HG02623 (cell line): ENCODE results near the gene SLC16A5.
"Not testable (repeated sequence)": the region's sequence is repeated elsewhere in the genome, so short reads cannot be mapped to it uniquely, and the experiment has no call there.

ENCODE experiments used
- ATAC-seq: cut with Tn5 transposase; IDR thresholded peaks from one replicate; pipeline ENCODE4 v1.9.1; 2021; ENCODE audit warnings: moderate library complexity; ENCODE audit not compliant: unreplicated experiment

Gene SLC16A5, protein sequence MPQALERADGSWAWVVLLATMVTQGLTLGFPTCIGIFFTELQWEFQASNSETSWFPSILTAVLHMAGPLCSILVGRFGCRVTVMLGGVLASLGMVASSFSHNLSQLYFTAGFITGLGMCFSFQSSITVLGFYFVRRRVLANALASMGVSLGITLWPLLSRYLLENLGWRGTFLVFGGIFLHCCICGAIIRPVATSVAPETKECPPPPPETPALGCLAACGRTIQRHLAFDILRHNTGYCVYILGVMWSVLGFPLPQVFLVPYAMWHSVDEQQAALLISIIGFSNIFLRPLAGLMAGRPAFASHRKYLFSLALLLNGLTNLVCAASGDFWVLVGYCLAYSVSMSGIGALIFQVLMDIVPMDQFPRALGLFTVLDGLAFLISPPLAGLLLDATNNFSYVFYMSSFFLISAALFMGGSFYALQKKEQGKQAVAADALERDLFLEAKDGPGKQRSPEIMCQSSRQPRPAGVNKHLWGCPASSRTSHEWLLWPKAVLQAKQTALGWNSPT

DNA sequence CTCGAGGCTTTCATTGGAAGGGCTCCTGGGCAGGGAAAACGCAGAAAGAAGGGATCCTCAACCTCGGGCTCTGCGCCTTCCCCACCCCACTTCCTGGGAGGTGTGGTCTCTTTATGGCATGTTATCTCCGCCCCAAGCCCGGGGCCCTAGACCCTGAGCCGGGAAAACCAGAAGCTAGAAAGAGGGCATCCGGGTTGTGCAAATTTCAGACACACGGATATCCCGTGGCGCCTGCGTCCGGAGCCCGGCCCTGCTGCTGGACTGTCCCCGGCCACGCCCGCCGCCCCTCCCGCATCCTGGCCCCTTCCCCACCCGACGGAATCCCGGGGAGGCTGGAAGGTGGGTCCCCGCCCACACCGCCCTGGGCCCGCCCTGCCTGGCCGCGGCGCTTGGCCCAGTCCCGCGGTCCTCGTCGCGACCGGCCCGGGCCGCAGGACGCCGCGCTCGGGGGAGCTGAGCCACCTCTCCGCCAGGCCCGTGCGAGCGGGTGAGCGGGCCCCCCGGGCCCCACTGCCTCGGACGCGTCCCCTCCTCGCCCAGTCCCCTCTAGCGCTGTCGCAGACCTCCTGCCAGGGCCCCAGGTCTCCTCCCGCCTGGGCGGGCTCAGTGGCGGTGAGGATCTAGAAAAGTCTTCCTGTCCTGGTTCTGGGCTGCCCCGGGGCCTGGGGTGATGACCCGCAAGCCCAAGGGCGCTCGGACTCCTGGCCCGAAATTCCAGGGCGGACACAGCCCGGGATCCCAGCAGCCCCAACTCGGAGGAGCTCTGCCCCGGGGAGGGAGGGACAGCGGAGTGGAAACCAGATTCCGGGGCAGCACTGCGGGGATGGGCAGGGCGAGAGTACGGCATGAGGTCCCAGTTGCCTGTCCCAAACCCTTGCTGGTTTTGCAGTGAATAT lies at the start of gene SLC16A5:
Gene SLC16A5, plus strand, starts transcription at position 397 of the 896 bp plus-strand sequence. CDS start 5,683 bp downstream, outside the sequence.
- no peak for ATAC-seq

DNA sequence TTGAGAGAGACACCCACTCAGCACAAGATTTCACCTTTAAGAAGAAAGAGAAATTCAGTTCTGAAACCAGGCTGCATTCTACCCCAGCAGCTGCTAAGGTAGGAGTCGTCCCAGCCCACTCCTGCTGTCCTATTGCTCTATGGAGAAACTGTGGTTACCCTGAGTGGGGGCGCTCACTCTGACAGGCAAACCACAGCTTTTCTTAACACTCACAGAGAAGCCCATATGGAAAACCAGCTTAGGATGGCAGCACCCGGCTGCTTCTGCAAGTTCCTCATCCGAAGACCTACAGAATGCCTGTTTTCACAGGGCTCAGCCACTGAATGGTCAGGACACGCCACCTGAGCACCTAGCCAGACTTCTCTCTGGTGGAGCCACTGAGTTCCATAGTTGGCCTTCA lies 48.5 kb upstream of the SLC16A5 start:
- ATAC-seq: no peak

DNA sequence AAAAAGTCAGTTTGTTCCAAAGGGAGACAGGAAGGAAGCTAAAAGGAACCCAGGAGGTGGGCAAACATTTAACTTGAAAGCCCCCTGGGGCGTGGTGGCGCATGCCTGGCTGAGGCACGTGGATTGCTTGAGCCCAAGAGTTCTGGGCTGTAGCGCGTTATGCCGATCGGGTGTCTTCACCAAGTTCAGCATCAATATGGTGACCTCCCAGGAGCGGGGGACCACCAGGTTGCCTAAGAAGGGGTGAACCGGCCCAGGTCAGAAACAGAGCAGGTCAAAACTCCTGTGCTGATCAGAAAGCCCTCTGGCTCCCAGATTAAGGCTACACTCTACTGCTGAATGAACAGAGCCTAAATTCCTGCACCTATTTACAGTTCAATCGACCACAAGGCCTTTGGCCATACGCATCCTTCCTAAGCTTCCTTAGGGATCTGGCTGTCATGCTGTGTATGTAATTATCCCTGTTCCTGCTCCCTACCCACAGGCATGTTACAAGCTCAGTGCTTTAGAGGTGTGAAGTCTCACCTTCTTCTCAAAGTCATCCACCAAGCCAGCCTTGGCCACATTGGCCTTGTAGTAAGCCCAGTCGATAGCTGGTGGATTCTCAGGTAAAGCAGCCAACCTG lies 46.0 kb upstream of the SLC16A5 start:
- ATAC-seq: no peak

DNA sequence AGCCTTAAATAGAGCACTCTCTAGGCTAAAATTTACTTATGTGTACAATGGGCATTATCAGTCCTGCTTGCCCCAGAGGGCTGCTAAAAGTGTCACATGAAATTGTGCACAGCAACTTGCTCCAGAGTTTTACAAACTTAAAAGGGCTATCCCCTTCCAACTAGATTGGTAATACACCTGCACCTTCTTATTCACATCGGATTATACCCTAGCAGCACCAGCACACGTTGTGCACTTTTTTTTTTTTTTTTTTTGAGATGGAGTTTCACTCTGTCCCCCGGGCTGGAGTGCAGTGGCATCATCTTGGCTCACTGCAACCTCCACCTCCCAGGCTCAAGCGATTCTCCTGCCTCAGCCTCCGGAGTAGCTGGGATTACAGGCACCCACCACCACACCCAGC lies 44.0 kb upstream of the SLC16A5 start:
- ATAC-seq: not testable (repeated sequence)

DNA sequence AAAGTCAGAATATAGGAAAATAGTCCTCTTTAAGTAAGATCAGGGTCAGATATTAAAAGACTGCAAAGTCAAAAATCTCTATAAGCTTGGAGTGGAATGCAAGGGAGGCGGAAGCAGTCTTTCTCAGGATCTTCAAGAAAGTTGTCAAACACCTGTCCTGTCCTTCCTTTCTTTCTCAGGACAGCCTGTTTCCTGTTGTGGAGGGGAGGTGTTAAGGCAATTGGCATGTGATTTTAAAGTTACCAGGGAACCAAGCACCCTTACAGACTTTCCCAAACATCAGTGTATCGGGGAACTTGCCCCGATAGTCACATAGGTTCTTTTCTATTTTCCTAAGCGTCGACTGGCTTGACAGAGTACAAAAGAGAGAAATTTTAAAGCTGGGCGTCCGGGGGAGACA lies 43.0 kb upstream of the SLC16A5 start:
- no peak for ATAC-seq

DNA sequence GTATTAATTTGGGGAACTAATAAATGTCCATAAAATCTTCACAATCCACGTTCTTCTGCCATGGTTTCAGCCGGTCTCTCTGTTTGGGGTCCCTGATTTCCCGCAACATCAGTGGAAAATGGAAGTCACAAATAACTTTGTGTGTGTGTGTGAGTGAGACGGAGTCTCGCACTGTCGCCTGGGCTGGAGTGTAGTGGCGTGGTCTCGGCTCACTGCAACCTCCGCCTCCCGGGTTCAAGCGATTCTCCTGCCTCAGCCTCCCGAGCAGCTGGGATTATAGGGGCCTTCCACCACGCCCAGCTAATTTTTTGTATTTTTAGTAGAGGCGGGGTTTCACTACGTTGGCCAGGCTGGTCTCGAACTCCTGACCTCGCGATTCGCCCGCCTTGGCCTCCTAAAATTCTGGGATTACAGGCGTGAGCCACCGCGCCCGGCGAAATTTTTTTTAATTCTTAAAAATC lies 41.8 kb upstream of the SLC16A5 start:
- ATAC-seq: not testable (repeated sequence)

DNA sequence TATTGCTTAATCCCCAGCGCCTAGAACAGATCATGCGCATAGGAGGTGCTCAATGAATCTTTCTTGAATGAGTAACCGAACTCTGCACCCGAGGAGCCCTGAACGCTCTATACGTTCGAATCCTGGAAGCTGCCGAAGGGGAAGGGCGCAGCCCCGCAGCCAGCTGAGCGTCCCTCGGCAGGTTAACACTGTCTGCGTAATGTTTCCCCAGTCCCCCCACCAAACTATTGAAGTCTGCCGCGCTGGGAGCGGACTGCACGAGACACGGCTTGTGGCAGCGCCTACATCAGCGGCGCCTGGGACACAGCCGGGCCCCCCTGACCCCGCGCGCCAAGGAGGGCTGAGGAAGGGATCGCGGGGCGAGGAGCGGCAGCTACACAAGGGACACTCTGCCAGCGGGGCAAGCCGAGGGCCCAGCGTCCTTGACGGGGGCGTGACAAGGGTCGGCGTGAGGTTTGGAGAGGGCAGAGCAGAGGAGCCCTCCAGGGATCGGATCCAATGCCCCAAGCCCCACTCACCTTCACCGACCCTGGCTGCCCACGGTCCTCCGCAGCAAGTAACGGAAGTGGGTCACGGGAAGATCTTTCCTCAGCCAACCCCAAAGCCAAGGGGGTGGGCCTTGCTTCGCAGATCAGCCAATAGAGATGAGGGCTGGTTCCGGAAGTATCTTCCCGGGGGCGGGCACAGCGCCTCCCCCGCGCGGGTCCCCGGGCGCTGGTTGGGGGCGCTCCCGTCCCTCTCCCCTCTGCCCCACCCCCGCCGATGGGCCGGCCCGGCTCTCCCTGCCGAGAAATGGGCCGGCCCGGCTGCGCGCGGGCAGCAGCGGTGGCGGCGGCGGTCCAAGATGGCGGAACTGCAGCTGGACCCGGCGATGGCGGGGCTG lies 41.1 kb upstream of the SLC16A5 start, which contains the start of the genes ATP5PD and KCTD2:
Gene ATP5PD, minus strand, starts transcription at position 563 of the 883 bp plus-strand sequence. CDS start 4,319 bp downstream, outside the sequence.
Gene KCTD2, plus strand, starts transcription at position 819 of the 883 bp plus-strand sequence. Its CDS starts 26 bp downstream, at position 845.
- ATAC-seq: peak; percentile 94

DNA sequence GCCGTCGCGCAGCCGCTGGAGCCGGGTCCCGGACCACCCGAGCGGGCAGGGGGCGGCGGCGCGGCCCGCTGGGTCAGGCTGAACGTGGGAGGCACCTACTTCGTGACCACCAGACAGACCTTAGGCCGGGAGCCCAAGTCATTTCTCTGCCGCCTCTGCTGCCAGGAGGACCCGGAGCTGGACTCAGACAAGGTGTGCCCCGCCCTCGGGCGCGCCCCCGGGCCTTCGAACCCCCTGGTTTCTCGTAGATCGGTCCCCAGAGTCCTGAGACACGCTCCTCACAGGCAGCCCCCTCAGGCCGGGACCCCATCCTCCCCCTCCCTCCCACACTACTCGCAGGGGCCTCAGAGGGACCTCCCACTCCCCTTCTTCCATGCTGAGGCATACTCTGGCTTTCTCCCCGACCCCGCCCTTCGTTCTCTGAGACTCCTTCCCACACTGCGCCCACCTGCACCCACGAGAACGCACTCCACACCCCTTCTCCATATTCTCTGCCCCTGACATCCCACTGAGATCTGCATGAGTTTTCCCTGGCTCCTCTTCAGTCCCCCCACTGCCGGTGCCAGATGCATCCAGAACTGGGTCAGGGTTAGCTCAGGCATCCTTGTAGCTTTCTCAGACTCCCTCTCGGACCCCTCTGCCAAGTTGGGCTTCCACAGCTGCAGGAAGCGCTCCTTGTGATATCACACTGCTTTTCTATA lies 40.2 kb upstream of the SLC16A5 start:
- peak; percentile 6 for ATAC-seq

DNA sequence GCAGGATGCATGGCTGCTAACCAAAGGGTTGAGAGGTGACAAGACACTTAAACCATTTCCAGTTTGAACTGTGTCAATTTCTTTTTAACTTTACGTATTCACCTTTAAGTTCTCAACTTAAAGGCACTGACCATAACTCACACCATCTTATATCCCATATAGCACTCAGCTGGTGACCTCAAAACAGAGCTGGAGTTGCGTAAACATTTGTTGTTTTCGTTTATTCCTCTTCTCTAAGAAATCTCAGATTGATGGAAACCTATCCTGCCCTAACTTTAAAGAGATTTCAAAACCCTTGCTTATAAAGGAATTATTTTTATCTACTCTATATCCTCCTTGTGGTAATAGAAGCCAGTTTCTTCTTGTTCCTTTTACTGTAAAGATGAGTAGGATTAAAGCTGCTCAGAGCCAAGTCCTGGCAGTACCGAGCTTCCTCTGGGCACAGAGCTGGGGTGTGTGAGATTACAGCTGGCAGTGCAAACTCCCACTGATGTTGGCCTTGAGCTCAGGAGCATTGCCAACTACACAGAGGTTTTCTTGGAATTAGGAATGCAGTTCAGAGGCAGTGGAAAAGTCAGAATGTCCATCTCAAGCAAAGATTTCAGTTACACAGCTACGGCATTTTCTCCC lies 39.4 kb upstream of the SLC16A5 start:
- ATAC-seq: no peak

DNA sequence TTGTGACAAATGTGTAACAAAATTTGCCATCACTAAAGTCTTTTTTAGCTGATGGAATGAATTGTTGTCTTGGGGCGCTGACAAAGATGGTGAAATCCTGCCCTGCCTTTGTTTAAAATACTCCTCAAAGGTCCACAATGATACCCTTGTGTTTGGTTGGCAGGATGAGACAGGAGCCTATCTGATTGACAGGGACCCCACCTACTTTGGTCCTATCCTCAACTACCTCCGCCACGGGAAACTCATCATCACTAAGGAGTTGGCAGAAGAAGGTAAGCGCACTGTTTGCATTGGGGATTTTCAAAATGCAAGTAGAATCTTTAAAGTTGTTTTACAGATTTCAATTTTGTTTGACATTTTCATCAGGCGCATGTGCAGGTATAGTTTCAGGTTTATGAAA lies 38.7 kb upstream of the SLC16A5 start:
- ATAC-seq: no peak

DNA sequence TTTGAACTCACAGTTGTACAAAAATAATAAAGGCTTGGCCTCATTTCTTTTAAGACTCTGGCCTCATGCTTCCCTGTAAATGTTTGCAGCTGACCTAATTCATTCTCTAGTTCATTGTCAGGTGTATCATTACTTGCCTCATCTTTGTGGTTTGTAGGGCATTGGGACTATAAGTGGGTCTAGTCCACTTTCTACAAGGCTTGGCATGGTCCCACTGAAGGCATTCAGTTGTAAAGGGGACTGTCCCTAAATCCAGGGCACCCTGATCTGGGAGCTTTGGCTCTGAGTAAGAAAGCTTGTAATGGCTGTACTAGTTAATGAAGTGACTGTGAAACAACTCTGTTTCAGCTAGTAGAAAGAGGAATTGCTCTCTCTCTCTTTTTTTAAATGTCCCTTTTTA lies 38.0 kb upstream of the SLC16A5 start:
- no peak for ATAC-seq

DNA sequence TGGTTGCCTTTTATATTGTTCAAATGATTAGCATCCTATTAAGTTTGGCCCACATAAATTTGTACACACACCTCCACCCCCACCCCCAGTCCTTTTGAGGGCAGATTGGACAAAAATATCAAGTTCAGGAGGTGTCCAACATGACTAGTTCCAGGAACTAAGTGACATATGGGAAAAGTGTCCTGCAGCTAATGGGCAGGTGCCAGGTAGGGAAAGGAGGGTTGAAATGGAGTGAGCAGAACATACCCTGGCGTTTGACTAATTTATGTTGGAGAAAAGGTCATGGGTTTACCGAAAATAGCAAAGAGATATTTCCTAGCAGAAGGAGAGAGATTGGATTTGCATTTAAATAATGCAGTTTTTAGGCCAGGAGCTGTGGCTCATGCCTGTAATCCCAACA lies 35.8 kb upstream of the SLC16A5 start:
- no peak for ATAC-seq

DNA sequence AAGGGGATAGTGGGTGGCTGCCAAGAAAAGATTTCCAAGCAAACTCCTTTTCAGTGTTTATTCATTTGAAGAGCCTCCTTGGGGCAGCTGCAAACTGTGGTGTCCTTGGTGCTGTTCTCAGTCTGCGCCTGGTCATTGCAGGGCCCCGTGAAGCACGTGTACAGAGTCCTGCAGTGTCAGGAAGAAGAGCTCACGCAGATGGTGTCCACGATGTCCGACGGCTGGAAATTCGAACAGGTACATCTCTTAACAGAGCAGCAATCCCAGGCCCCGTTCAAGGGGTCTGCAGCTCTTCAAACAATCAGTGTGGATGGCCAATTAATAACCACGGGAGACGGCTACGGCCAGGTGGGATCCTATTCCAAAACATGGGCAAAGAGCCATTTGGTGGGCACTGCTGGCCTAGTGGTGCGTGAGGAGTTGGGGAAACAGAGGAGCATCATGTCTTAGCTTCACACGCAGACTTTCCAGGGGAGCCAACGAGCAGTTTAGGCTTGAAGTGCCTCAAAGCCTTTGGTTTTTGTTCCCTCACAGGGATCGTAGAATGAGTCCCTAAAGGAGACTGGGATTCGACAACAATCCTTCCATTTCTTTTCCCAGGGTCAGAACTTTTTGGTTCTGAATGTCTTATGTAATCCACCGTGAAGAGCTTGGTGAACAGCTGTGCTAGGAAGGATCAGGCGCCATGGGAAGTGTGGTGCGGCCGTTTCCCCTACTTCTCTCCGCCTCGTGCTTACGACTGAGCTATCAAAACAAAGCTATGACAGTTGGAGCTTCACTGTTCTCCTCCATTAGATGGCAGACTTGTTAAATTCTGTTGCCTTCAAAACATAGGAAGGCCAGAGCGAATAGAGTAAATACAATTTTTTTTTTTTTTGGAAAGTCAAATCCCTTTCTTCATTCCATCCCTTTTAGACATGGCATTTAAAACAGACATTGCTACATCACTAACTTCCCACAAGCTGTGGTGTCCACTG lies 28.1 kb upstream of the SLC16A5 start:
- no peak for ATAC-seq

DNA sequence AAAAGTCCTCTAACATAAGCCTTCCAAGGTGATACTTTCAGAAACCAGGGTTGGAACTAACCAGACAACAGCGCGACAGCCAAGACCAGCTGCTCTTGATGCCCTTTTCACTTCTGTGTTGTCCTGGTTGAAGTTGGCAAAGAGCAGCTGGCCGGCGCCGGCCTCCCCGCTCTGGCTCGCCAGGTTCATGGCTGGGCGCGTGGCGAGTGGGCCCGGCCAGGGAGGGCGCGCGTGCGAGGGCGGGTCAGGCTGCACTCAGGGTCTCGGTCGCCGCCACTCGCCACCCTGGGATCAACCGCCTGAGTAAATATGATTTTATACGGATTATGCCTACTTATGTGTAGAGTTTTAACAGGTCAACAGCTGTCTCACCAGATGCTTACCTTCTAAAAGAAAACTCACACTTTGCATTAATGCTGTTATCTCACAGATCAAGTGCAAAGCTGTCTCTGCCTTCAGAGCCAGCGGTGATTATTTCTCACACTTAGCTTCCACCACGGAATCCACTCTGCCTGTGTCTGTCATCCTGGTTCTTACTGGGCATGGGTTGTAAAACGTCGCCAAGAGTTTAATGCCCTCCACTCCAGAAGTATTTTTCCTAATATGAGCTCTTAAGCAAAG lies 27.2 kb upstream of the SLC16A5 start:
- no peak for ATAC-seq

DNA sequence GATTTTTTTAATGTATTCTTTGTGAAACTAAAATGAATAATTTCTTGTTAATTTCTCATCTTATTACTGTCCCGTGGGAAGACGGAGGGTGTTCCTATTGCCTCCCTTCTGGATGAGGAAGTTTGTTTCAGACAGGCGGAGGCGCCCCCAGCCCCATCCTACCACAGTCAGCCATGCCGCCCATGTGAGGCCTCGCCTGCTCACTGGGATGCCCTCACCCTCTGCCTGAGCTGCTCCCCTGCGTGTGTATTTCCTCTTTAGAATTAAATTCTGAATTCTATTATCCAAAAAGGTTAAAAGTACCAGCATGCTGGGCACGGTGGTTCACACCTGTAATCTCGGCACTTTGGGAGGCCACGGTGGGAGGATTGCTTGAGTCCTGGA lies 26.7 kb upstream of the SLC16A5 start:
- ATAC-seq: no peak

DNA sequence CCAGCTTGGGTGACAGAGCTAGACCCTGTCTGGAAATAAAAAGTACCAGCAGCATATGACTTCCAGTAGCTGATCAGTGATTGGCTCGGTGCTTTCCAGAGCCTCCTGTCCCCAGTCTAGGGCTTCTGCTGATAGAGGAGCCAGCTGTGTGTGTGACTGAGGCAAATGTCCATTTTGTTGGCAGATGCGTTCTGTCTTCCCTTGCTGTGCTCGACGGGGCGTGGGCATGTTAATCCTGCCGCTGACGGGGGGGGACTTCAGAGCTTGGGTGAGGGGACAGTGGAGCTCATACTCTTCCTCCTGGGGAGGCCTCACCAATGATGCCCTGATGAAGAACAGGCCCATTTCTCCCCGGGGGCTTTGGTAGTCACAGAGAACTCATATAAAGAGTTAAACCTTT lies 26.1 kb upstream of the SLC16A5 start:
- no peak for ATAC-seq

DNA sequence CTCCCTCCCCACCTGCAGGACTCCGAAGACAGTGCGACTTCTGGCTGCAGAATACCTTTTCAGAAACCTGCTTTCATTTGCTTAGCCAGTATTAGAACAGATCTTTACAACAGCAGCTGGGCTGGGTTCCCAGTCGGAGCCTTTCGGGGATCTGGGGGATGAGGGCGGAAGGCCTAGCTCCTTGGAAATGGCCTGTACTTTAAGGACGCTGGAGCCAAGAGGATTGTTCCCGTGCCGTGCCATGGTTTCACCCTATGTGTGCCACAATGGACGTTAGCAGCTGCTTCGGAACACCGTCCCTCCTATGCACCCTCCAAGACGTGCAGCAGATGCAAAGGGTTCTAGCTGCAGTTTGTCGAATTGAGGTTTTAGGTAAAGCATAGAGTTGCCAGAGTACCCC lies 24.6 kb upstream of the SLC16A5 start:
- ATAC-seq: no peak
